Hematopoietic multipotent progenitor cell (in vitro differentiated cells): ENCODE data around the gene VMAC. TPM values are rescaled to one million over a fixed set of nuclear protein-coding genes. Genes with fewer than 3 reads are reported as not detected.

Source experiments
- DNase-seq, 3 donors: peaks; one replicate each; pipeline ENCODE4 v3.0.0-alpha.2; 2011 to 2015; ENCODE audit warnings: low read depth in 2 of 3, low spot score in 2 of 3
- total RNA-seq: library from RNA; depleted of rRNA; stranded (reverse); fragments of >200 nt; gene quantifications from one replicate; pipeline ENCODE4 v1.2.3, GENCODE V29; 2012

VMAC gene
- total RNA-seq, 1 donor = 25.3 TPM

DNA sequence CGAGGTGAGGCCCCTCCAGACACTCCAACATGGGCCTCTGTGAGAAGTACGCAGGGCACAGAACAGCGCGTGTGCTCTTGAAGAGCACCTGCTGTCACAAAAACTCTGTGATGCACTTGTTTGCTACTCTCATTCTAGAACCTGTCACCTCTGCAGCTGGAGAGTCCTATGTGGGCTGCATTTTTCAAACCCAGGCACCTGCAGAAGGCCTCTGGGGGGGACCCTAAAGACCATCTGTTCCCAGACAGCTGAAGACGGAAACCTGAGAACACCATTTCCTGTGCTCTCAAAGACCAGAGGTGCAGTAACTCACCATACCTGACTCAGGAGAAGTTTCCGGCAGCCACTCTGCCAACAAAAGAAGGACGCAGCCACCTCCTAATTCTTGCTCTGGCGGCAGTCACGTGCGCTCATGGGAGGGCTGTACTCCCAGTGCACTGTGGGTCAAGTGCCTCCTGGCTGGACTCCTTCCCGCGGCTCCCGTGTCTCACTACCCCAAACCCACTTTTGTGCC lies 45.2 kb downstream of the VMAC start:
- peak in 1 of 3 donors; percentile 41 for DNase-seq

GRCh38 chr19:5950741-5951140 lies 46.1 kb downstream of the VMAC start:
- DNase-seq = no peak

GRCh38 chr19:5951338-5951861 lies 46.7 kb downstream of the VMAC start:
- DNase-seq = peak in 1 of 3 donors; percentile 23

DNA sequence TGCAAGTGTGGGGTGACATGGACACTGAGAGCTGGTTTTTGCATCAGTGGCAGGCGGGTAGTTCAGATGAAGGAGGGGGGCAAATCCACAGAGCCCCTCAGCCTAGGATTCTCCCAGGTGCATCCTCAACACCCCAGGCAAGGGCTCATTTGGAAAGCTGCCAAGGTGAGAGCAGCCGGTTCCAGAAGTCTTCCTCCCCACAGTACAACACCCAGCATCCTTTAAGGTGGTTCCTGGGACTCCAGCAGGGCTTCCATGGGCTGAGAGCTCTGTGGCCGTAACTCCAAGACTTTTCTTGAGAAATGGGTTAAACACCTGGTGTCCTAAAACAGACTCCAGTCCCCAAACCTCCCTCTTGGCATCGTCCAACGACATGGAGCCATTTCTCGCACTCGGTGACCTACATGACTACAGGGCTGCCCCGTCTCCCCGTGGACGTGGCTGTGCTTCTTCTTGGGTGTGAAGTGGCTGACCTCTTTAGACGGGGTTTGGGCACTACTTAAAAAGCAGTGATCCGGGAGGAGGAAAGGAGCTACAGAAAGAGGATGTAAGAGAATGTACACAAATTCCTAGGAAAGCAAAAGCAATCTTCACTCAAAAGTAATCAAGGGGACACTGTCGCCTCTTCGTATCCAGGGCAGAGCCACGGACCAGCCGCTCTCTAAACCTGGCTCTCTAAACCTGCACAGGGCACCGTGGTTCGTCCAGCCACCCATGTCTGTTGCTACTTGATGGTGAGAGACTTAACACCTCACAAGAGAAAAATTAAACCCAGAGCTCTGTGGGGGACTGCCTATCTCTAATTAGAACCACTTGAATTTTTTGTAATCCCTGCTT lies 47.7 kb downstream of the VMAC start:
- peak in 1 of 3 donors; percentile 36 for DNase-seq

DNA sequence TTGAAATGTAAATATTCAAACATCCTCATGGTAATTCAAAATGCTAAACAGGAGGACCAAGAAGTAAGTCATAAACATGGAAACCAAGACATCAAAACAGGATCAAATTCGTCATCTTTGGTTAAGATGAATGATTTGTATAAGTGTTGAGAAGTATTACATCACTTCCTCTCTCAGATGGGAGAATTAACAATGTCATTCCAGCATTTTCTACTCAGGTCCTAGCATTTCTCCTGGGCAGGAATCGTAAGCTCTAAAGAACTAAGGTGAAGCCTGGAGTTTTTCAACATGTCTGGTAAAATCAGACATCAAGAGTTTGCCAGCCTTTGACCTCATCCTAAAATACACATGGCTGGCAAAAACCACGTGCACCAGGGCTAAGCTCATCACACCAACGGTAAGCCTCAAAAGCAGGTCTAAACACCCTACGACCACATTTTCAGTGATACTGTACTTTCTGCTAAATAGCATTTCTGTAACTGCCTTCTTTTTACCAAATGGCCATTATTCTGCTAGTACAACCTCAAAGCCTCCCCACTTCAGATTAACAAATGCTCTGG lies 48.4 kb downstream of the VMAC start:
- DNase-seq = peak in 1 of 3 donors; percentile 26

DNA sequence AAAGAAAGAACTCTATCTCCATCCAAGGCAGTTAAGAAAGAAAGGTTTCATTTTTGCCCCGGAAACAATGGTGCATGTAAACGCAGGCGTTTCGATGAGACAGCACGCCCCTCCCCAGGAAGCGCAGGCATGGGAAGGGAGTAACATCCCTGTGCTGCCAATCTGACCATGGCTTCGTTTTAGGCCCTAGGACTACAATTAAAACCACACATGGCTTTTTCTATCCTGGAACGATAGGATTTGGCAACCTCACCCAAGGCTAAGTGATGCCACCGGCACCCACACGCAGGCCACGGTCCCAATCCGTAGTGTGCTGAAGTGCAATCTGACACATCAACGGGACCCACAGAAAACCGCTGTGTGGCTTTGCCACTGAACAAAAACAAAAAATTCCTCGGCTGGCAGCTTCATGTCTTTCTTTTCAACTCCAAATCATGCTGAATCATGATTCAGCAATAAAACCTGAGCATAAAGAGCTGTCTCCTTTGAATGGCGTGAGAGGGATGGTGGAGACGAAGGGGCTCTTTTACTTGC lies 49.1 kb downstream of the VMAC start:
- peak in 2 of 3 donors; percentile 43 to 62 for DNase-seq

DNA sequence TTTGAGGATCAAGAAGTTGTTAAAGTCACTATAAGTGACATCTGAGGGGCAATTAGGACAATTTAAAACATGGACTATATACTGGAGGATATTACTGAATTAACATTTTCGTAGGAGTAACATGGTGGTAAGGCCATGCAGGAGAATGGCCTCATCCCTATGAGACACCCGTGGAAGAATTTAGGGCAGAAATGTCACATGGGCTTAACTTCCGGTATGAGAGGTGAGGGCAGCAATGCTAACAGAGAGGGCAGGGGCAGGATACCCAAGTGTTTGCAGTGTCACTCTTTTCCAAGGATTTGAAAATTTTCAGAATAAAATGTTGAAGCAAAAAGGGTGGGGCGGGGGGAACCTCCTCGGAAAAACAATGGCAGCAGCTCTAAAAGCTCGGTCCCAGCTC lies 49.6 kb downstream of the VMAC start:
- DNase-seq = no peak

DNA sequence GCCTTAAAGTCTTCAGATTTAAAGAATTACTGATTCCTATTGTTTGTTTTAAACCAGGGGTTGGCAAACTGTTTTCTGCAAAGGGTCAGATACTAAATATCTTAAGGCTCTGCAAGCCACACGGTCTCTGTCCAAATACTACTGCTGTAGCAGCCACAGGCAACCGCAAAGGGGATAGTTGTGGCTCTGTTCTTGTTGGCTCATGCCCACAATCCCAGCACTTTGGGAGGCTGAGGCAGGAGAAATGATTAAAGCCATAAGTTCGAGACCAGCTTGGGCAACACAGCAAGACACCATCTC lies 50.9 kb downstream of the VMAC start:
- no peak for DNase-seq

- no peak for DNase-seq
Measured at GRCh38 chr19:5956323-5956722, 51.7 kb downstream of the VMAC start.

DNA sequence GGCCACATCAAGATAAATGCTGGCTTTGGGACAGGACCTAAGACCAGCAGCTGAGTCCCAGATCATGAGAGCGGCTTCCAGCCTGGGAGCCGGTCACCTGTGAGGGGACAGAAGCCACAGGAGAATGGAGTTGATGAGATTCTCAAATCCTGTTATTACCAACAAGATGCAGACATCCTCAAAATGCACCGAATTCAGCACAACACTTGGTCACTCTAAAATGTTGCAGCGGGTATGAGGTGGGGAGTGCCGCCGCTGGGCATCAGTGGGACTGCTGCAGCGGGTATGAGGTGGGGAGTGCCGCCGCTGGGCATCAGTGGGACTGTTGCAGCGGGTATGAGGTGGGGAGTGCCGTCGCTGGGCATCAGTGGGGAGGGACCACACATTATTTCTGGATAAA lies 52.1 kb downstream of the VMAC start:
- no peak for DNase-seq

DNA sequence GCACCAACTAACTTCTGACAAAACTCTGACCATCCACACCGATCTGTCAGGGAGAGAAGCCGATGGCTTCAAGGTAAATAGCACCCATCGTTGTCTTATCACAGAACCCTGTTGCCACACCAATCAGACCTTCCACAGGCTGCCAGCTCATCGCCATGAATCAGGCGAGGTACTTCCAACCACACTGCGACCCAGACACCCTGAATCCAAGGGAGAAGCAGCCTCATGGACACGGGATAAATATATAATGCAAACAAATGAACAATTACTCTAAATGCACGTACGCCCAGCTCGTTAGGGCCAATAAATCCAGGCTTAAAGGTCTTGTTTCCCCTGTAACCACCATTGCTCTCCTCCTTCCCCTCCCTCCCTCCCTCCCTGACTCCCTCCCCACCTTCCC lies 52.5 kb downstream of the VMAC start:
- no peak for DNase-seq

GRCh38 chr19:5958074-5958850 lies 53.6 kb downstream of the VMAC start:
- no peak for DNase-seq

DNA sequence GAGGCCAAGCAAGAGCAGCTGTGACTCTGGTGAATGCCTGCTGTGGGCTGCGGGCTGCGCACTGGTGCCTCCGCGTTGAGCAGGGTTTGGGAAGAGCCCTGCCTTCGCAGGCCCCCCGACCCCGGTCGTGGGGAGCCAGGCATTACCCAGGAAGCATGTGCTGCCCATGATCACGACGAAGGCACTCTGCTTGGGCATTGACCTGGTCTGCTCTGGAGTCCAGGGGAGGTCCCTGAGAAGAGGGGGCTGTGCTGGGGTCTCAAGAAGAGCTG lies 54.1 kb downstream of the VMAC start:
- no peak for DNase-seq

DNA sequence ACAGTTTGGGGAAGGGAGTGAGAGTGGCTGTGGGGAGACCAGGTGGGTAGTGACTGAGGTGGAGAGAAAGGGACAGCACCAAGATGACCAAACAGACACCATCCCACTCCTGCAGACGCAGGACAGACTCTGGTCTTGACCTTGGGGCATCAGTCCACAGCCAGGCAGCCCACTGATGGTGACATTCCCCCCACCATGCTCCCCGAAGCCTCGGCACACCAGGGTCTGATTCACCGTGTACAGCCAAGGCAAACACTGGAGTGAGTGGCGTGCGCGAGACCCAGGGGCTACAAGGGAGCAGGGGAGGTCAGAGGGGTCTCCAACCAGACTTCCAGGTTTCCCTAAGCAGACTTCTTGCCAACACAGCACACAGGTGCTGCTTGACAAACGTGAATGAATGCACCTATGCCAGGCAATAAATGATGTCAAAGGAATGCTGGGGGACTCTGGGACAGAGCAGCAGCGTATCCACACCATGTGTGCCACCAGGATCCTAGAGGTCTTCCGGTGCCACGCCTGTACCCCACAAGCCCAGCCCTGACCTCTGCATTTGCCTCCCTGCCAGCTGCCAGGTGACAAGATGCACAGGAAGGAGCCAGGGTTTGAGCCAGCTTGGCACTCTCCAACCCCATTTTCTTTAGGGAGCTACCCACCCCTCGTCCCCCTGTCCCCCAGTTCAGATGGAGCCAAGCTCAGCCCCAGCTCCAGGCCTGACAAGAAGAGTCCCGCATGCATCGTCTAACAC lies 54.8 kb downstream of the VMAC start:
- no peak for DNase-seq

Other genes starting within 250 kb of the VMAC start
- 27.5 TPM for gene MICOS13, start 224.4 kb upstream of the VMAC start, total RNA-seq
- 8.1 TPM for gene HSD11B1L, start 223.8 kb upstream of the VMAC start, total RNA-seq
- gene RPL36, start 214.6 kb upstream of the VMAC start, total RNA-seq = 801 TPM
- 78.6 TPM for gene LONP1, start 184.7 kb upstream of the VMAC start, total RNA-seq
- not detected for gene CATSPERD, start 184.2 kb upstream of the VMAC start, total RNA-seq
- gene PRR22, start 120.1 kb upstream of the VMAC start, total RNA-seq = 2.2 TPM
- gene DUS3L, start 113.7 kb upstream of the VMAC start, total RNA-seq = 98.0 TPM
- gene NRTN, start 99.8 kb upstream of the VMAC start, total RNA-seq = 0.54 TPM
- 2.4 TPM for gene FUT6, start 65.2 kb upstream of the VMAC start, total RNA-seq
- under 0.01 TPM for gene FUT3, start 53.4 kb upstream of the VMAC start, total RNA-seq
- gene FUT5, start 34.3 kb upstream of the VMAC start, total RNA-seq = 0.54 TPM
- 283 TPM for gene NDUFA11, start 1.1 kb upstream of the VMAC start, total RNA-seq
- gene CAPS, start 9.4 kb downstream of the VMAC start, total RNA-seq = 11.3 TPM
- gene RANBP3, start 73.3 kb downstream of the VMAC start, total RNA-seq = 61.9 TPM
- 81.1 TPM for gene RFX2, start 205.6 kb downstream of the VMAC start, total RNA-seq
- gene ACSBG2, start 230.8 kb downstream of the VMAC start, total RNA-seq = under 0.01 TPM